Measurements from ENCODE around the gene FAAP20.
A peak's percentile ranks its signal among the peaks of the same experiment; 100 is the strongest.

The FAAP20 gene

GRCh38 chr1:2209400-2210083, 15.0 kb upstream of the FAAP20 start:
- no peak for DNase-seq

- DNase-seq: no peak
These were observed 14.0 kb upstream of the FAAP20 start for GRCh38 chr1:2208309-2209239.

DNA sequence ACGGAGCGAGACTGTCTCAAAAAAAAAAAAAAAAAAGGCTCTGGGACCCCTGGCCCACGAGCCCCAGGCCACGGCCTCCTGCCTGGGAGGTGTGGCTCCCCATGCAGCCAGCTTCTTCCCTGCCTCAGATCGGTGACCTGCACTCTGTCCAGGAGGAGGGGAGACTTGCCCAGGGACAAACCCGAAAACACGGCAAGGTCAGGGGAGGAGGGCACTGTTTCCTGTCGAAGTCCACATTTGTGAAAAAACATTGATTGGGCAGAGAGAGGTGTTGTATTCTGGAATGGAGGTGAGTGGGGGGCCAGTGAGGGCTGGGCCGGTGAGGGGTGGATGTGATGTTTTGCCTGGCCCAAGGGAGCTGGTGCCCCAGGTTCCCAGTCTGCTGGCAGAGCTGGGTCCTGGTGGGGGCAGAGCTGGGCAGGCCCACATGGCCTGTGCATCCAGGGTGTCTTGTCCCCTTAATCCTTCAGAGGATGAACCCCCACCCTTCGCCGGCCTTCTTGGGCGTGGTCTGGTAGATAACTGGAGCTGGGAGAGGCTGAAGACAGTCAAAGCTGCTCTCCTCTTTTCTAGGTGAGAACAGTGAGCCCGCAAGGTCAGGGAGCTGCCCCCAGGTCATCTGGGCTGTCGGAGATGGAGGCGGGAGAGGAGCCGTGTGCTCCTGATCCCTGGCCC, 12.4 kb upstream of the FAAP20 start:
- no peak for DNase-seq

GRCh38 chr1:2205191-2205952, 10.8 kb upstream of the FAAP20 start:
- peak; percentile 92 for DNase-seq

- DNase-seq: no peak
These were observed 10.0 kb upstream of the FAAP20 start for GRCh38 chr1:2204415-2205190.

DNA sequence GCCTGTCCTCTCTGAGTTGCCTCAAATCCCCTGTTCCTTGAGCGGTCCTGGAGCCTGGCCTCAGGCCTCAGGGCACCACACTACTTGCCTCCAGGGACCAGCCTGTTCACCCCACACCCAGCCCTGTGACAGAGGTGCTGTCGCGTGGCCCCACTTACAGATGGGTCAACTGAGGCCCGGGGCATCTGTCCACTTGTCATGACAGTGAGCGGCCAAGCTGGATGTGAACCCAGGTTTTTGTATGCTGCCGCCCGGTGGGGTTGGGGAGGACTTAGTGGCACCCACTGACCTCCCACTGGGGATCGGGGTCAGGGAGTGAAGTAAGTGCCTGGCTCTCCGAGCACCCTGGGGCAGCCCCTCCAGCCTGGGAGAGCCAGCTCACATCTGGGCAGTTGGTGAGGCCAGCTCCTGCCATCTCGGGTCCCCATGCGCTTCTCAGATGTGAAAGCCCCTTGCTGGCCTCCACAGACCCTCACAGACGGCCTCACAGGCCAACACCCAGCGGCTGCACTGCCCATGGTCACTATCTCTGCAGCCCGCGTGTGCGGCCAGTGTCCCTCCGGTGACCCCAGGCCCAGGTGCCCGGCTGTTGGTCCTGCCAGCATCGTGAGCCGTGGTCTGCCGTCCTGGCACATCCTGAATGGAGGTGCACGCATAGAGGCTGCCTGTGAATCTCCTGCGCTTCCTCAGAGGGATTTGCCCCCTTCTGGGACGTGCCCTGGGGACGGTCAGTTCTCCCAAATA, 9.3 kb upstream of the FAAP20 start:
- DNase-seq: no peak

DNA sequence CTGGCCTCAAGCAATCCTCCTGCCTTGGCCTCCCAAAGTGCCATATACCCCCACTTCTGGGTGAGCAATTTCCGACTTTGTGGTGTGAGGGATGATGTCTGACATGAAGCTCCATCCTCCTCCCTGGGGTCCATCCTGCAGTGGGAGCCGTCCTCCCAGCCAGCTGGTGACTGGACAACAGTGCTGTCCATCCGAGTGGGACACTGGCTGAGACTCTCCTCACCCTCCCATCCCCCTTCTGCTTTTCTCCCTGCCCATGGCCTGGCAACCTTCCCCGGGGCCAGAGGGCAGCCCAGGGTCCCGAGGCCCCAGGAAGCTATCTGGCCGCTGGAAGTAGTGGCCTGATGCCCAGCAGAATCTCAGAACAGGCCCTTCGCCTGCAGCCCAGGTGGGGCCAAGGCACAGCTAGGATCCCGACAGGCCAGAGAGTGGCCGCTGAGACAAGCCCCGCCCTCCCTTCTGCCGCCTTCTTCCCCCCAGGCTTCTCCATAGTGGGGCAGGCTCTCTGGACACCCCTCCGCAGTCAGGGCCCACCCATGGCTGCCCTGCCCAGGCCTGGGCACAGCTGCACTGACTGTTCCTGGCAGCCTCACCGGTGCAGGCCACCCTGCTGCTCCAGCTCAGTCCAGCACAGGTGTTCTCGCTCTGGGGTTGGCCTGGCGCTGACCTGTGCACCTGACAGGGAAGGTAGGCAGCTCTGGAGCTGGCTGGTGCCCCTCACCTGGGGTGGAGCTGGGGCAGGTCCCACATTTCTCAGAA, 8.4 kb upstream of the FAAP20 start:
- no peak for DNase-seq

DNA sequence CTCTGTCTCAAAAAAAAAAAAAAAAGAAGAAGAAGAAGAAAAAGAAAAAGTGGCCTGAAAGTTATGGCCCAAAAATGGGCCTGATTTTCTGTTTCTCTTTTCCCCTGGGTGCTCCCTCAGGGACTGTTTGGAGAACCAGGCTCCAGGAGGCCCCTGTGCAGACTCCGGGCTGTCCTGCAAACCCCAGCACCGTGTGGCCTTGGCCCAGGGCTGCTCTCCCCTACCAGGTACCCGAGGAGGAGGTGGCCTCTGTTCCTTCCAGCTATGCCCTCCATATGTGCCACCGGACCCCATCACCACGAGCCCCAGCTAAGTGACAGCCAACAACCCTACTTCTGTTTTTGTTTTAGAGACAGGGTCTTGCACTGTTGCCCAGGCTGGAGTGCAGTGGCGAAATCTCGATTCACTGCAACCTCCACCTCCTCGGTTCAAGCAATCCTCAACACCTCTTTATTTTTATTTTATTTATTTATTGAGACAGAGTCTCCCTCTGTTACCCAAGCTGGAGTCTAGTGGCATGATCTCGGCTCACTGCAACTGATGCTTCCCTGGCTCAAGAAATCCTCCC, 7.5 kb upstream of the FAAP20 start:
- DNase-seq: no peak

- no peak for DNase-seq
These were observed 6.5 kb upstream of the FAAP20 start for GRCh38 chr1:2201062-2201461.

- DNase-seq: no peak
These were observed 5.9 kb upstream of the FAAP20 start for GRCh38 chr1:2200308-2200943.

GRCh38 chr1:2199042-2199810, 4.7 kb upstream of the FAAP20 start:
- DNase-seq: peak; percentile 89

DNA sequence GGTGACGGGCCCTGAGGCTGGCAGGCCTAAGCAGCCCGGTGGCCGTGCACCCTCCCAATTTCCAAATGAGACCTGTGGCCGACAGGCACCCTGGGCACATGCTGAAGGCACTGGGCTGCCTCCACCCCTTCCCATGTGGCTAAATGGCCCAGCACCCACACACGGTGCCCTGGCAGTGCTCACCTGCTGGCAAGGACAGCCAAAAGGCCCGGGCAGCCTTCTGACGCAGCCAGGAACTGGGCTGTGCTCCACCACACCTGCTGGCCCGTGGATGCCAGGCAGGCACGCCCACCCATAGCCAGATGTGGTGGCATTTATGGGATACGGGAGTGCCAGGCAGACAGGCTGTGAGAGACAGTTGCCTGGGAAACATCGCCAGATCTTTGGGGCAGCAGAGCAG, 4.0 kb upstream of the FAAP20 start:
- no peak for DNase-seq

DNA sequence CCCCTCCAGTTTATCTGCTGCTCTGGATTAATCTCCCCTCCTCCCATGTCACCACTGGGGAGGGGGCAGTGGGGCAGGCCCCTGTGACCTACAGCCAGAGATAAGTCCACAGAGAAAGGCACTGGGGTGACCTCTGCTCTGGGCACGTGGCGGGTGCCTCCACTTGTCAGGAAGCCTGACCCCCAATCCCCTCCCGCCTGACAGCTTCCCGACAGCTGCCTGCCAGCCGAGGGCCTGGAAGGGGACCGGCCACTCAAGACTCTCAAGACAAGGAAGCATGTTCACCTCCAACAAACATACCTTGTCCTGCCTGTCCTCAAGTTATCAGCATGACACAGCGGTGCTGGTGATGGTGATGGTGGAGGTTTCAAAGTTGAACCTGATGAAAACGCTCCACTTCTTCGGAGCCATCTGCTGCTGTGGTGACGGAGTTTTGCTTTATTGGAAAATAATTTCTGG, 3.2 kb upstream of the FAAP20 start:
- DNase-seq: no peak

GRCh38 chr1:2196901-2197638, 2.5 kb upstream of the FAAP20 start:
- no peak for DNase-seq

DNA sequence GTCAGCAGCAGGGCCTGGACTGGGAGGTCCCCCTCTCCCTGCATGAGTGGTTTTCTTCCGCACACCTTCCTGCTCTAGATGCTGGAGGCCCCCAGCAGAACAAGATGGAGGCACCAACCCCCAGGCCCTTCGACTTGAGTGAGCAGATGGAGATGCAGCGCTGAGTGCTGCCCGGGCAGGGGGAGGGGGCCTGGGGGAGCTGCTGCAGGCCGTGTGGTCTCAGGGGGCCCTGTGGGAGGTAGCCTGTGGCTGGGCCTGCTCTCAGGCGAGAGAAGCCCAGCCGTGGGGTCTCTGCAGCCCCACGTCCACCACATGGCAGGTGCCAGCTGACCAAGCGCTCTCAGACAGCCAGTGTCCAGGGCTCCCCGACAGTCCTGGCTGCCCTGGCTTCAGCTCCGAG, 1.2 kb upstream of the FAAP20 start:
- DNase-seq: no peak

DNA sequence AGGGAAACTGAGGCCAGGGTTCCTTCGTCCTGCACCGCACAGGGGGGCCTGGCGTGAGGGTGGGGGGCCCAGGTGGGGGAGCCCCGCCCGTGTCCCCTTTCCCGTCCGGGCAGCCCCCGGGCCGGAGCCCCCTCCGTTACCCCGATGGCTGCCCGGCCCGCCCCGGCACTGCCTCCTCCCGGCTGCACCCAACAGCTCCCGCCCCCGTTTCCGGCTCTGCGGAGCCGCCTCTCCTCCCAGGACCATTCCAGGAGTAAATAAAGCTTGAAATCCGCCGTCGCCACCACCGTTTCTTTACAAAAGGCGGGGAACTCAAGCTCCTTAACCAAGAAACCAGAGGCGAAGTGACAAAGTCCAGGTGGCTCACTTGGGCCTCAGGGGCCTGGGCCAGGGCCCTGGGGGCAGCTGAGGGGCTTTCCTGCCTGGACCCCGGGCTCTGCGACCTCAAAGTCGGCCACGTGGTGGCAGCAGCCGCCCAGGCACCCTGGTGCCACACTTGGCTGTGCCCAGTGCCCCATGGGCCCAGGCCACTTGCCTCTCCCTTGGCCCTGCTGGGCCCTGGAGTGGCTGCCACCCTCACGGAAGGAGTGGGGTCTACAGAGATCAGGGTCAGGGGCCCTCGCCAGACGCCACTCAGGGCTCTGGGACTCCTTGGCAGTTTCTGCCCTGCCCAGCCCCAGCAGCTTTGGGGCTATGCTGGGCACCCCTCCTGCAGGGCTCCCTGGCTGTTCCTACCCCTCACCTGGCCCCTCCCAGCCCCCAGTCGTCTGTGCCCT, 514 bp upstream of the FAAP20 start:
- DNase-seq: peak; percentile 91
